Ectodermal cell (in vitro differentiated cells): ENCODE results near the gene LPP.

ENCODE experiments used
- H3K27ac ChIP-seq: 2 replicates; pipeline ENCODE4 v1.7.0; 2013; ENCODE audit warnings: mild to moderate bottlenecking, low read depth, low read length; ENCODE audit not compliant: insufficient read depth, poor library complexity, severe bottlenecking
- H3K27me3 ChIP-seq: 2 replicates; pipeline ENCODE4 v1.7.0; 2013; ENCODE audit warnings: mild to moderate bottlenecking, low read length; ENCODE audit not compliant: insufficient read depth, control insufficient read depth, poor library complexity, severe bottlenecking
- H3K36me3 ChIP-seq: one replicate; pipeline ENCODE4 v1.7.0; 2013; ENCODE audit warnings: low read length; ENCODE audit not compliant: control insufficient read depth, insufficient read depth
- H3K4me1 ChIP-seq: one replicate; pipeline ENCODE4 v1.7.0; 2013; ENCODE audit warnings: low read length; ENCODE audit not compliant: control insufficient read depth, insufficient read depth
- H3K4me3 ChIP-seq: 2 replicates; pipeline ENCODE4 v1.7.0; 2013; ENCODE audit warnings: low read depth, low read length, control low read depth; ENCODE audit not compliant: insufficient read depth
- H3K9me3 ChIP-seq: 2 replicates; pipeline ENCODE4 v1.7.0; 2013; ENCODE audit warnings: mild to moderate bottlenecking, low read length, moderate library complexity; ENCODE audit not compliant: control insufficient read depth
- WGBS, 2 experiments: methylation state at CpG; one replicate each; pipeline ENCODE4 v1.1.7; 2013; ENCODE audit warnings: missing lambda C conversion rate in 2 of 2; 5-methylcytosine and 5-hydroxymethylcytosine counted together

The LPP gene

DNA sequence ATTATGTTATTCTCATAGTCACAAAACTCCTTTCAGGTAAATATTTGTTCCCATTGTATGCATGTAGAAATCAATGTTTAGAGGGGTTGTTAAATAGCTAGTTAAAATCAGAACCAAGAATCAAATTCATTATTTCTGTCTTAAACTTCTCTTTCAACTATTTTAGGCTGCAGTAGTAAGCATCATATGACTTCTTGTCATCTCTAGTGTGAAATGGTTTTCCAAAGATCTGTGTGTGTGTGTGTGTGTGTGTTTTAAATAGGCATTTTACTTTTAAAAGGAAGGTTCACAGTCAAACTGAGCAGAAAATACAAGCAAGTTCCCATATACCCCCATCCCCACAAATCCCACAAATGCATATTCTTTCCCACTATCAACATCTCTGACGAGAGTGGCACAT is 506.5 kb downstream of the LPP start:
- no peak overlapping the region for H3K4me3 ChIP-seq
- no peaks in the 10 kb centered on the region for H3K9me3 ChIP-seq
- WGBS, 2 experiments = 86 to 88% methylated on average over 1 of the region's 1 CpG
- H3K27ac ChIP-seq = no peak overlapping the region
- no peaks in the 10 kb centered on the region for H3K27me3 ChIP-seq
- peaks cover 3% of the 10 kb centered on the region for H3K4me1 ChIP-seq
- no peaks in the 10 kb centered on the region for H3K36me3 ChIP-seq

DNA sequence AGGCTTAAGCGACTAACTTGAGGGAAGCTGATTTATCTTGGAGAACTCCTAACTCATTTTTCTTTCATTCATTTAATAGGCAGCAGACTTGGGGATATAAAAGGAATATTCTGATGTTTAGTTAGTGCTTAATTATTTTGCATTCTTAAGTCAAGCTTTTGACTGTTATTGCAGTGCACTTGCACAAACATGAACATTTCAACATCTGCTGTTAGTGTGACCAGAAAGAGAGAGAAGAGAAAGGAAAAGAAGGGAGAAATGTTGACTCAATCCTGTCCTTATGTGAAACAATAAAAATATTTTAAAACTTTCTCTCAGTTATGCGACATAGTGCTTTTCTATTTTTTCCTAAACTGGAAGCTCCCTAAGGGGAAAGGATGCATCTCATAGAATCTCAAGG is 507.8 kb downstream of the LPP start:
- Histone ChIP-seq H3K36me3 (no peaks in the 10 kb centered on the region), H3K4me1 (peaks cover 3% of the 10 kb centered on the region), H3K27me3 (no peaks in the 10 kb centered on the region), H3K9me3 (no peaks in the 10 kb centered on the region), H3K27ac (no peak overlapping the region), H3K4me3 (no peak overlapping the region)
- 90 to 96% methylated on average over 2 of the region's 2 CpGs for WGBS, 2 experiments

DNA sequence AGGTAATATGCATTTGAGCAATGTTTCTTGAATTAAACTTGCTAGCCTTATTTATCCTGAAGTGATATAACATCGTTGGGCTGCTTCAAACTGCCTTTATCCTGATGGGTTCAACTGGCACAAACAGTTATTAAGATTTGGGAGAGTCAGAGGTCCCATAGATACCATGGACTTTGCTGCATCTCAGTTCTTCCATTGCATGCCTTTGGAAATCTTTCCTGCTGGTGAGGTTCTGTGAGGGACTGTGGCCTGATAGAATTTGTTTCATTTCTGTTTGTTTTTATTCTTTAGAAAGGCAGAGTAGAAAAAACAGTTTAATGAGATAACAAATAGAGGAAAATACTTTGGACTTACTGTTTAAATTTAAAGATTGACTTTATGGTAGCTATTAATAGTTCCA is 508.3 kb downstream of the LPP start:
- Histone ChIP-seq H3K27ac (no peak overlapping the region), H3K27me3 (no peaks in the 10 kb centered on the region), H3K9me3 (no peaks in the 10 kb centered on the region), H3K36me3 (no peaks in the 10 kb centered on the region), H3K4me3 (no peak overlapping the region), H3K4me1 (peaks cover 3% of the 10 kb centered on the region)
- 86 to 95% methylated on average over 1 of the region's 1 CpG for WGBS, 2 experiments

DNA sequence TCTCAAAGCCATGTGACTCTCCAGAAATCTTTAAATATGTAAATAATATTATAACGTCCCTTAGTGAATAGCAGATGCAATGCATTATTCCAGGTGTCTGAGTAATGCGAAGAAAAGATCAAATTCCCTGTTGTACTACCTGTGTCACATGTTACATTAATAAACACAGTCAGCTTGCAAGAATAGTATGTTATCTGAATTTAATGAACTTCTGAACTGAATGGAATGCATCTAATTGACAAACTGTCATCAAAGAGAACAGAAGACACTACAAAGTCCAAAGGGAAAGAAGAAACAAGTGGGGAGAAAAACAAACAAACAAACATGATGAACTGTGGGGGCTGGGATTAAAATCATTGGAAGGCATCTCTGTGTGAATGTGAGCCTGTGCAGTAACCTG is 508.8 kb downstream of the LPP start:
- no peak overlapping the region for H3K27ac ChIP-seq
- WGBS, 2 experiments = 100% methylated on average over 2 of the region's 2 CpGs; no CpG with 5 or more reads in 1 of the 2 experiments
- H3K4me3 ChIP-seq = no peak overlapping the region
- peaks cover 3% of the 10 kb centered on the region for H3K4me1 ChIP-seq
- no peaks in the 10 kb centered on the region for H3K9me3 ChIP-seq
- H3K36me3 ChIP-seq = no peaks in the 10 kb centered on the region
- no peaks in the 10 kb centered on the region for H3K27me3 ChIP-seq

DNA sequence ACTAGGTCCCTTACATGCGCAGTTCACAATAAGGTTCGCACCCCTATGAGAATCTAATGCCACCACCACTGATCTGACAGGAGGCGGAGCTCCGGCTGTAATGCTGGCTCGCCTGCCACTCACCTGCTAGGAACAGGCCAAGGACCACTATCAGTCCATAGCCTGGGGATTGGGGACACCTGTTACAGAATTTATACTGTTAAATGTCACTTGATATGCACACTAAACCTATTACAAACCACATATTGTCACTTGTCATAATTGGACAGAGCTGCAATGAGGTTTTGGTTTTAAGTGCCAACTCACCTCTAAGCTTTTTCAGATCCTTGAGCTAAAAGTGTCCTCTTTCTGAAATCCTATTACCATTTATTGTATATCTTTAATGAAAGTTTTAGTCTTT is 509.9 kb downstream of the LPP start:
- H3K36me3 ChIP-seq = no peaks in the 10 kb centered on the region
- no peaks in the 10 kb centered on the region for H3K27me3 ChIP-seq
- H3K27ac ChIP-seq = no peak overlapping the region
- 88 to 93% methylated on average over 5 of the region's 5 CpGs for WGBS, 2 experiments
- H3K4me3 ChIP-seq = no peak overlapping the region
- no peaks in the 10 kb centered on the region for H3K9me3 ChIP-seq
- peaks cover 3% of the 10 kb centered on the region for H3K4me1 ChIP-seq

DNA sequence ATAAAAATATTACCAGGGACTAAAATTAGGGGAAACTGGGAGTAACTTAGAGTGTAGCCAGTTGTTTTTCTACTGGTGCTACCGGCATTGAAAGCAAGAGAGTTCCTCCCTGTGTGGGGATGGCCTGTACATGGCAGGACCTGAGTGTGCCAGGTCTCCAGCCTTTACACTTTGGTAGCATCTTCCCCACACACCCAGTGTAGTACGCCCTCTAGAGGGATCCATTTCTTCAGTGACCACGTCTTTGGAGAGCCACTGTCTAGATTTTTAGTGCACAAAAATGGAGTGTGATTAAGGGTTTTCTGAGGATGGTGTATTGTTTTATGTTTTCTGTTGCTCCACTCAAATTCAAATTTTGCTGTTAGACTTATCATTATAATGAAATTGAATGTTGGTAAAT is 510.8 kb downstream of the LPP start:
- Histone ChIP-seq H3K9me3 (no peaks in the 10 kb centered on the region), H3K4me3 (no peak overlapping the region), H3K27me3 (no peaks in the 10 kb centered on the region), H3K36me3 (no peaks in the 10 kb centered on the region), H3K27ac (no peak overlapping the region), H3K4me1 (peaks cover 3% of the 10 kb centered on the region)
- 68 to 81% methylated on average over 3 of the region's 3 CpGs for WGBS, 2 experiments

DNA sequence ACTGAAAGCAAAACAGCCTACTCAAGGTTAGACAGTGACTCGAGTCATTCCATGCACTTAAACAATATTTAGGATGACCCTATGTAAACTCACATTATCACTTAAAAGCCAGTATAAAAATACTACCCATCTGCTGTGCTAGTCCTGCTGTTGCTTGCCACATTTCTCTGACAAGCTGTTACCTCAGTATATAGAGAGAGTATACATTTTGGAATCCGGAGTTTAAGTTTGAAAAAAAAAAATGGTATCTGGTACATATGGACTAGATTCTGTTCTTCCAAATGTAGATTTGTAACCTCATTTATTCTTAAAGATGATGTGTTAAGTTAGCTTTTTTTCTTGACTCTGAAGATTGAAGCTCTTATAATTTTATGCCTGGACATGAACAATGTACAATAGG is 514.0 kb downstream of the LPP start:
- H3K4me1 ChIP-seq = peaks cover 8% of the 10 kb centered on the region
- no peaks in the 10 kb centered on the region for H3K27me3 ChIP-seq
- no peaks in the 10 kb centered on the region for H3K9me3 ChIP-seq
- H3K36me3 ChIP-seq = no peaks in the 10 kb centered on the region
- no peak overlapping the region for H3K4me3 ChIP-seq
- WGBS, 2 experiments = 96 to 100% methylated on average over 2 of the region's 2 CpGs
- no peak overlapping the region for H3K27ac ChIP-seq

DNA sequence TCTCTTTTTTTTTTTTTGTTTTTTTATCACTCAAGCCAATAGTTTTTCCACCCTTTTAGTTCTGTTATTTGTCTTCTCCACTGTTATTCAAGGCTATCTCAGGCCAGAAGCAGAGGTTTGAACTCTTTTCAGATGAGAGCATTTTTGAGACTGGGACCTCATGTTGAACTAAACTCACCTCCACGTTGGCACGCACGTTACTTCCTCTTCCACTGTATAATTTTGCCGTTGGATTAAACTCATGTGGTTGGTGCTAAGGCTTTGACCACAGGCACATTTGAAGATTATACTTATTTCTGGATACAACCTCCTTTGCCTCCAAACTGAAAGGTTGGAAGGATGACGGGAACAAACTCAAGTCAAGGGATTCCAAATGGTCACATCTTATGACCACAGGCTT is 516.5 kb downstream of the LPP start:
- no peak overlapping the region for H3K27ac ChIP-seq
- peaks cover 6% of the 10 kb centered on the region for H3K4me1 ChIP-seq
- 94 to 98% methylated on average over 5 of the region's 5 CpGs for WGBS, 2 experiments
- H3K4me3 ChIP-seq = no peak overlapping the region
- H3K9me3 ChIP-seq = no peaks in the 10 kb centered on the region
- no peaks in the 10 kb centered on the region for H3K36me3 ChIP-seq
- no peaks in the 10 kb centered on the region for H3K27me3 ChIP-seq

DNA sequence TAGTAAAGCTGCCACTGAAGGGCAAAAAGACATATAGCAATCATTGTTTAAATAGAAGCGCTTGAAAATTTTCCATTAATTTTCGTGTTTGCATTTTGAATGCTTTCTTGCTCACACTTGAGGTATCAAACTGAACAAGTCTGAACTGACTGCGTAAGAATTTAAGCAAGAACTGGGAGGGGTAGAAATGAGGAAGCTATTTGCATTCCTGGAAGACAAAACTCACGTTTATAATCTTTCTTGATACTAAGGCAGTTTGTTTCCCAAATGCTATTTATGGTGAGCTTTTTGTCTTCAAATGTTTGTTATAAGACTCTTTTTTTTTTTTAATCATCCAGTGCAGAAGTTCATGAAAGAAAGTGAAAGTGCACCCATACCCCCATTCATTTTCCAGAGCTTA is 518.0 kb downstream of the LPP start:
- WGBS, 2 experiments = 87 to 94% methylated on average over 4 of the region's 4 CpGs
- H3K4me1 ChIP-seq = peaks cover 6% of the 10 kb centered on the region
- H3K27me3 ChIP-seq = no peaks in the 10 kb centered on the region
- no peak overlapping the region for H3K27ac ChIP-seq
- H3K9me3 ChIP-seq = no peaks in the 10 kb centered on the region
- H3K4me3 ChIP-seq = no peak overlapping the region
- H3K36me3 ChIP-seq = no peaks in the 10 kb centered on the region

DNA sequence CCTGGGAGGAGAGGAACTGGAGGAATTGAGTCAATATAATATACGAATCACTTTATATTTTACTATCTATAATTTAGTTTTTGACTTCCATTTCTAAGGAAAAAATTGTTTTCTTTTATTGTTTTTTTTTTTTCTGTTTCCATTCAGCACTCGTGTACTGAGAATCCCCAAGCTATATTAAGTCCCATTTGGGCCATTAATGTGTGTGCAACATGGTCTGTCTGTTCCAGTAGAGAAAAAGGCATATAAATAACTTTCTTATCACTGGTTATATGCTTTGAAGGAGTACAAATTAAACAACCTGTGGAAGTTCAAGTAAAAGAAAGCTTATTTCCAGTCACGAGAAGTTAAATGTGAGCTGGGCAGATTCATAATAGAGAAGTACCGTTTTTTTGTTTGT is 518.9 kb downstream of the LPP start:
- Histone ChIP-seq H3K27me3 (no peaks in the 10 kb centered on the region), H3K4me3 (no peak overlapping the region), H3K9me3 (no peaks in the 10 kb centered on the region), H3K4me1 (peaks cover 6% of the 10 kb centered on the region), H3K27ac (no peak overlapping the region), H3K36me3 (no peaks in the 10 kb centered on the region)
- 95 to 100% methylated on average over 2 of the region's 4 CpGs for WGBS, 2 experiments

DNA sequence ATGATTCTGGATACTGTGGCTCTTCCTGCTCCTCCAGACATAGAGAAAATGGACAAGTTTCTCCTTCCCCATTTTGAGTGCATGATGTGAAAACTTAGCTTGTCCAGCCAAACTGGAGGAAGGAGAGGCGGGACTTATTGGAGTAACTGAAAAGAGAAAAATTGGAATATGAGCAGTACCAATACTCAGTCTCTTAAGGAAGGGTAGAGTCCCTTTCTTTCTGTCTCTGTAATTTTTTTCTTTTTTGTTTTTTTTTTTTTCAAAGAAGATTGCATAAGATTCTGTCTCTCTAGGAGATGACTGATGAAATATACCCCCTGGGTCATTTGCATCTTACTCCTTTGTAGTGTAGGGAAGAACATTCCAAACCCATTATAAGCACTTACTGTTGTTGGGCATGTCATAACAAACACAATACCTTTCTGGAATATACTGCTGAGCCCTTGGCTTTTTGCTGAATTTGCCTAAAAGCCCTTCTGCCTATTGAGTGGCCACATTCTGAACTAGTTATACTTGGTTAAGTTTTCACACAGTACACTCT is 519.8 kb downstream of the LPP start:
- Histone ChIP-seq H3K36me3 (no peaks in the 10 kb centered on the region), H3K4me1 (peaks cover 6% of the 10 kb centered on the region), H3K27ac (no peak overlapping the region), H3K9me3 (no peaks in the 10 kb centered on the region), H3K4me3 (no peak overlapping the region), H3K27me3 (no peaks in the 10 kb centered on the region)
- WGBS, 2 experiments = 93% methylated on average over 1 of the region's 1 CpG; no CpG with 5 or more reads in 1 of the 2 experiments
